K562 (cell line): ENCODE results near the gene FOLR2. TPM values are rescaled to one million over a fixed set of nuclear protein-coding genes. Genes with fewer than 3 reads are reported as not detected.

Experiments
- ATAC-seq: fragments of 200-7000 bp; cut with Tn5 transposase; 3 replicates; pipeline ENCODE4 v1.9.1; 2020; ENCODE audit warnings: moderate library complexity
- BruUV-seq: library from RNA; stranded (reverse); fragments of 400-500 nt; replicated peaks from 2 replicates; lab custom pipeline; 2021; lab: Mats Ljungman, UMichigan
- CTCF ChIA-PET: fragments of 300-600 bp; formaldehyde crosslinking; extraction: SDS; loops from one replicate; lab custom pipeline; 2021; ENCODE audit warnings: low intra/inter-chr PET ratio; lab: Yijun Ruan, JAX
- POLR2A ChIA-PET: fragments of 300-600, 350-650 bp; sonication (Branson Sonifier 250); formaldehyde crosslinking; extraction: SDS; loops from one replicate; lab custom pipeline; 2021; ENCODE audit warnings: antibody characterized with exemption, inconsistent platforms; lab: Yijun Ruan, JAX
- DNase-seq, 4 experiments: peaks; one replicate each; pipeline versions ENCODE4 v3.0.0 to v3.0.0-alpha.2; 2011 to 2018; ENCODE audit warnings: low spot score in 3 of 4, mixed read lengths in 3 of 4; ENCODE audit errors: extremely low read depth in 1 of 4
- FAIRE-seq: peaks from 2 replicates; lab custom pipeline; 2011; peaks lifted over from hg19 to GRCh38; lab: Jason Lieb, UNC
- H2AFZ ChIP-seq: 2 replicates; pipeline ENCODE4 v1.6.0; 2011; ENCODE audit warnings: low read depth, low read length, control low read depth, inconsistent platforms
- H3K27ac ChIP-seq: fragments of 200-600 bp; 3 replicates; pipeline ENCODE4 v1.8.0; 2011; ENCODE audit warnings: low read depth, mild to moderate bottlenecking, control low read depth, inconsistent platforms, low read length, moderate library complexity, mixed read lengths; ENCODE audit errors: extremely low read depth
- H3K27me3 ChIP-seq, 2 experiments: fragments of 300-600 bp in 1 of 2; 2 replicates in 1 of 2; 3 replicates in 1 of 2; pipeline versions ENCODE4 v1.6.0 to v1.8.0; 2011; ENCODE audit warnings: inconsistent platforms in 2 of 2, low read length in 2 of 2, mild to moderate bottlenecking in 1 of 2, mixed read lengths in 1 of 2, moderate library complexity in 1 of 2; ENCODE audit not compliant: control insufficient read depth in 2 of 2, insufficient read depth in 2 of 2
- H3K36me3 ChIP-seq: fragments of 300-600 bp; 3 replicates; pipeline ENCODE4 v1.8.0; 2011; ENCODE audit warnings: mild to moderate bottlenecking, low read length, inconsistent platforms; ENCODE audit not compliant: control insufficient read depth, insufficient read depth
- H3K4me1 ChIP-seq, 2 experiments: fragments of 200-600 bp in 1 of 2; replicated peaks in 1 of 2; 2 replicates in 1 of 2; 3 replicates in 1 of 2; pipeline versions ENCODE4 v1.5.1 to v1.8.0; 2011; ENCODE audit warnings: inconsistent platforms in 2 of 2, low read length in 2 of 2, mild to moderate bottlenecking in 1 of 2, mixed read lengths in 1 of 2, moderate library complexity in 1 of 2; ENCODE audit not compliant: control insufficient read depth in 2 of 2, insufficient read depth in 2 of 2
- H3K4me2 ChIP-seq: 2 replicates; pipeline ENCODE4 v1.6.1; 2011; ENCODE audit warnings: low read length, control low read depth, inconsistent platforms, mixed read lengths; ENCODE audit not compliant: insufficient read depth
- H3K4me3 ChIP-seq: fragments of 200-600 bp; sonication (generic), shearing (Covaris generic); 2 replicates; pipeline ENCODE4 v1.5.1; 2016; ENCODE audit warnings: control low read depth, inconsistent platforms
- H3K79me2 ChIP-seq: fragments of 200-600 bp; 3 replicates; pipeline ENCODE4 v1.8.0; 2011; ENCODE audit warnings: low read length, inconsistent platforms; ENCODE audit not compliant: control insufficient read depth, insufficient read depth
- H3K9ac ChIP-seq, 2 experiments: 2 replicates each; pipeline versions ENCODE4 v1.6.0 to v1.6.1; 2011; ENCODE audit warnings: low read depth in 2 of 2, low read length in 2 of 2, control low read depth in 1 of 2, inconsistent platforms in 1 of 2, mild to moderate bottlenecking in 1 of 2, mixed read lengths in 1 of 2; ENCODE audit not compliant: insufficient read depth in 1 of 2
- H3K9me1 ChIP-seq: one replicate; pipeline ENCODE4 v1.6.0; 2011; ENCODE audit warnings: inconsistent platforms, mild to moderate bottlenecking, low read length, moderate library complexity; ENCODE audit not compliant: control insufficient read depth, insufficient read depth
- H3K9me3 ChIP-seq: replicated peaks from 2 replicates; pipeline ENCODE4 v1.5.1; 2011; ENCODE audit warnings: low read depth, low read length, inconsistent platforms; ENCODE audit not compliant: control insufficient read depth, insufficient read depth
- H4K20me1 ChIP-seq: replicated peaks from 2 replicates; pipeline ENCODE4 v1.6.1; 2011; ENCODE audit warnings: low read length, inconsistent platforms, mixed read lengths; ENCODE audit not compliant: control insufficient read depth, insufficient read depth
- CSDE1 ChIP-seq, 2 experiments: fragments of 450-650 bp; IDR thresholded peaks; 2 replicates each; pipeline ENCODE4 v1.6.1; 2016; ENCODE audit warnings: mild to moderate bottlenecking in 1 of 2
- KLF6 ChIP-seq: fragments of 250-450 bp; sonication (Bioruptor Pico); IDR thresholded peaks from 2 replicates; pipeline ENCODE4 v1.4.0; 2020; ENCODE audit warnings: mild to moderate bottlenecking, moderate library complexity, borderline replicate concordance
- NR2C1 ChIP-seq, 2 experiments: fragments of 450-650 bp; IDR thresholded peaks; 2 replicates each; pipeline ENCODE4 v1.6.1; 2017; ENCODE audit warnings: mild to moderate bottlenecking in 2 of 2, antibody characterized with exemption in 1 of 2, inconsistent platforms in 1 of 2, missing compliant biosample characterization in 1 of 2, missing genetic modification characterization in 1 of 2
- YY1 ChIP-seq, 3 experiments: IDR thresholded peaks; 2 replicates each; pipeline ENCODE4 v1.6.1; 2011; ENCODE audit warnings: low read length in 2 of 3, mild to moderate bottlenecking in 2 of 3, moderate library complexity in 2 of 3, borderline replicate concordance in 1 of 3, control low read depth in 1 of 3, low read depth in 1 of 3; ENCODE audit not compliant: insufficient read depth in 3 of 3, insufficient replicate concordance in 2 of 3, control insufficient read depth in 1 of 3, insufficient read length in 1 of 3; ENCODE audit errors: extremely low read depth in 1 of 3
- WGBS: fragments of 100-300 bp; shearing (Covaris generic); methylation state at CpG from one replicate; pipeline ENCODE4 v1.1.6; 2016; ENCODE audit warnings: low coverage, mixed read lengths; ENCODE audit not compliant: insufficient coverage; ENCODE audit errors: missing lambda C conversion rate; 5-methylcytosine and 5-hydroxymethylcytosine counted together
- in situ Hi-C: fragments of 300-500 bp; cut with MboI; formaldehyde crosslinking; loops from 4 replicates; pipeline ENCODE4 v1.15.0; 2018; ENCODE audit warnings: inconsistent platforms, mixed read lengths
- intact Hi-C: fragments of 100-400 bp; cut with micrococcal nuclease; formaldehyde crosslinking; loops from 2 replicates; pipeline ENCODE4 v1.14.2; 2022
- polyA plus RNA-seq, 8 experiments: library from polyadenylated mRNA; depleted of rRNA in 4 of 8; stranded (reverse) in 5 of 8; unstranded in 3 of 8; fragments of >200 nt; fragmentation: Nextera tagmentation in 2 of 8; fragmentation: Illumina TruSeq in 1 of 8; extraction: Ambion mirVana in 2 of 8; extraction: Trizol in 1 of 8; gene quantifications; 2 replicates each; pipeline versions ENCODE4 v1.2.1 to v1.2.3, GENCODE V29; 2011 to 2014; ENCODE audit warnings: inconsistent platforms in 1 of 8, missing spikeins in 1 of 8
- total RNA-seq, 7 experiments: library from RNA; depleted of rRNA in 6 of 7; stranded (reverse); fragments of >200 nt in 6 of 7; fragmentation: Illumina TruSeq in 2 of 7; extraction: Trizol in 2 of 7; gene quantifications; 2 replicates each; pipeline versions ENCODE4 v1.2.1 to v1.2.3, GENCODE V29; 2011 to 2021; ENCODE audit warnings: low replicate concordance in 1 of 7
- TF ChIP-seq, protein P1 (sequence below): IDR thresholded peaks from 2 replicates; pipeline ENCODE4 v1.6.1; 2016; ENCODE audit warnings: missing genetic modification characterization, missing compliant biosample characterization
- TF ChIP-seq, protein P2 (sequence below): fragments of 250-450 bp; sonication (Bioruptor Pico); IDR thresholded peaks from 2 replicates; pipeline ENCODE4 v1.8.0; 2021; ENCODE audit warnings: moderate library complexity, mild to moderate bottlenecking, inconsistent platforms
- TF ChIP-seq, protein P3 (sequence below): sonication (generic); formaldehyde crosslinking; IDR thresholded peaks from 2 replicates; pipeline ENCODE4 v1.8.1; 2023; ENCODE audit warnings: mild to moderate bottlenecking, missing genetic modification reagents

Gene FOLR2
- total and polyA plus RNA-seq, 9 of the 15 experiments (the other 6 are each of a cell fraction or from before 2014, with no cell fraction given), result 0.27 TPM; not detected in 8

DNA sequence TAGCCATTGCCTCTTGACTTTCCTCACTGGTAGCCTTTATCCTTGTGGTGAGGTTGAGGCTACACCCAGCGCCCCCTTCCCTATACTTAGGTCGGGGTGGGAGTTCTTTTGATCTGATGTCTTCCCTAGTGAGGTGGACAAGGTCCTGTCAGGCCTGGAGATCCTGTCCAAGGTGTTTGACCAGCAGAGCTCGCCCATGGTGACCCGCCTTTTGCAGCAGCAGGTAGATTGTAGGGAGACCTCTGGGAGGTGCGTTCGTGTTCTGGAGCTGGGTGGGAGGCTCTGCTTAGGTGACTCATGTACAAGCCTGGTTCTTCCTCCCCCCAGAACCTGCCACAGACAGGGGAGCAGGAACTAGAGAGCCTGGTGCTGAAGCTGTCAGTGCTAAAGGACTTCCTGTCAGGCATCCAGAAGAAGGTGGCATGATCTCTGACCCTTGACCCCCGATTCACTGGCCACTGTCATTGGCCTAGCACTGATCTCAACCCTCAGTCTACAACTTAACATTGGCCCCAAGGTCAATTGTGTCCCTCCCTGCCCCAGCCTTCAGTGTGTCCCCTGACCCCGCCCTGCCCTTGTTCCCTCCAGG, 12.8 kb downstream of the FOLR2 start:
- peaks cover 21% of the 10 kb centered on the region for H3K79me2 ChIP-seq
- H4K20me1 ChIP-seq, result no peaks in the 10 kb centered on the region
- POLR2A ChIA-PET, result interaction anchor here (0.6 to 1.1 kb wide), 3 partner anchors 11 to 117 kb away, joined by 3 read pairs; no protein-coding TSS in a partner anchor
- no peaks in the 10 kb centered on the region for H3K9me3 ChIP-seq
- no peak overlapping the region for H2AFZ ChIP-seq
- in situ Hi-C loops, result no loop called here
- H3K36me3 ChIP-seq, result peaks cover 84% of the 10 kb centered on the region
- TF ChIP-seq CSDE1 (IDR thresholded peaks at IDR 0.05) (no peak), NR2C1 (IDR thresholded peaks at IDR 0.05) (peak; percentile 56), NR2C1 (tag; IDR thresholded peaks at IDR 0.05) (0 out of 2 replicates have a peak, but pooled peaks have one; percentile 45)
- TF ChIP-seq, all 486 proteins: peak for 1
- FAIRE-seq (no peak), ATAC-seq (no peak), DNase-seq (peak in 1 of 4 experiments; percentile 4)
- no peak overlapping the region for H3K4me3 ChIP-seq
- CTCF ChIA-PET, result no interaction called here
- WGBS, result 92% methylated on average over 7 of the region's 8 CpGs
- no peaks in the 10 kb centered on the region for H3K27me3 ChIP-seq
- no TSS peak for BruUV-seq
- H3K27ac ChIP-seq, result no peak overlapping the region
- H3K4me2 ChIP-seq, result no peak overlapping the region
- intact Hi-C loops, result no loop called here
- no peak overlapping the region for H3K9ac ChIP-seq
- H3K4me1 ChIP-seq, result peaks cover 9 to 36% of the 10 kb centered on the region in 2 experiments
- peaks cover 8% of the 10 kb centered on the region for H3K9me1 ChIP-seq

DNA sequence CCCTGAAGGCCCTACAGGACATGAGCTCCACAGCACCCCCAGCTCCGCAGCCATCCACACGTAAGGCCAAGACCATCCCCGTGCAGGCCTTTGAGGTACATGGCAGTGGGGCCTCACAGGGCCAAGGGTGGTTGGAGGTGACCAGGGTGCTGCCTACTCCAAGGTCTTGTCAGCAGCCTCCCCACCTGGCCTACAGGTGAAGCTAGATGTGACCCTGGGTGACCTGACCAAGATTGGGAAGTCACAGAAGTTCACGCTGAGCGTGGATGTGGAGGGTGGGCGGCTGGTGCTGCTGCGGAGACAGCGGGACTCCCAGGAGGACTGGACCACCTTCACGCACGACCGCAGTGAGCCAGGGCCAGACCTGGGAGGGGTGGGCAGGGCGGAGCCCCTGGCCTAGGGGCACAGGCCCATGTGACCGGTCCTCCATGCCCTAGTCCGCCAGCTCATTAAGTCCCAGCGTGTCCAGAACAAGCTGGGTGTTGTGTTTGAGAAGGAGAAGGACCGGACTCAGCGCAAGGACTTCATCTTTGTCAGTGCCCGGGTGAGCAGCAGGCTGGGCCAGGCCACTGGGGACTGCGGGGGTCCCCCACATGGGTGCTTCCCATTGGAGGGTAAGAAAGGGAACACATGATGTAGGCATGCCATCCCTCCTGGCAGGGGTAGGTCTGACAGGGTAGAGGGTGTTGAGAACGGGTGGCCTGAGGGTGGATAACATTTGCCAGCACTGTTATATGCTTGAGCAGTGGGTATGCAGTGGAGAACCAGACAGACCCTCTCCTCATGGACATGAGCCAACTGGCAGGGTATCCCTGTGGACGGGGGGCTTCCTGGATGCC, 13.6 kb downstream of the FOLR2 start:
- FAIRE-seq, result no peak
- TF ChIP-seq KLF6 (CRISPR knock-in tag) (no peak), YY1 (IDR thresholded peaks at IDR 0.05; ENCODE audit: borderline replicate concordance in 1 of 3, control insufficient read depth in 1 of 3, extremely low read depth in 1 of 3, insufficient read depth in 3 of 3, insufficient read length in 1 of 3, insufficient replicate concordance in 2 of 3, low read depth in 1 of 3, low read length in 2 of 3) (no peak)
- TF ChIP-seq, protein P1, sequence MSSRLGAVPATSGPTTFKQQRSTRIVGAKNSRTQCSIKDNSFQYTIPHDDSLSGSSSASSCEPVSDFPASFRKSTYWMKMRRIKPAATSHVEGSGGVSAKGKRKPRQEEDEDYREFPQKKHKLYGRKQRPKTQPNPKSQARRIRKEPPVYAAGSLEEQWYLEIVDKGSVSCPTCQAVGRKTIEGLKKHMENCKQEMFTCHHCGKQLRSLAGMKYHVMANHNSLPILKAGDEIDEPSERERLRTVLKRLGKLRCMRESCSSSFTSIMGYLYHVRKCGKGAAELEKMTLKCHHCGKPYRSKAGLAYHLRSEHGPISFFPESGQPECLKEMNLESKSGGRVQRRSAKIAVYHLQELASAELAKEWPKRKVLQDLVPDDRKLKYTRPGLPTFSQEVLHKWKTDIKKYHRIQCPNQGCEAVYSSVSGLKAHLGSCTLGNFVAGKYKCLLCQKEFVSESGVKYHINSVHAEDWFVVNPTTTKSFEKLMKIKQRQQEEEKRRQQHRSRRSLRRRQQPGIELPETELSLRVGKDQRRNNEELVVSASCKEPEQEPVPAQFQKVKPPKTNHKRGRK (tag), result no peak
- TF ChIP-seq, protein P2, sequence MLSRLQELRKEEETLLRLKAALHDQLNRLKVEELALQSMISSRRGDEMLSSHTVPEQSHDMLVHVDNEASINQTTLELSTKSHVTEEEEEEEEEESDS, result no peak
- TF ChIP-seq, protein P3, sequence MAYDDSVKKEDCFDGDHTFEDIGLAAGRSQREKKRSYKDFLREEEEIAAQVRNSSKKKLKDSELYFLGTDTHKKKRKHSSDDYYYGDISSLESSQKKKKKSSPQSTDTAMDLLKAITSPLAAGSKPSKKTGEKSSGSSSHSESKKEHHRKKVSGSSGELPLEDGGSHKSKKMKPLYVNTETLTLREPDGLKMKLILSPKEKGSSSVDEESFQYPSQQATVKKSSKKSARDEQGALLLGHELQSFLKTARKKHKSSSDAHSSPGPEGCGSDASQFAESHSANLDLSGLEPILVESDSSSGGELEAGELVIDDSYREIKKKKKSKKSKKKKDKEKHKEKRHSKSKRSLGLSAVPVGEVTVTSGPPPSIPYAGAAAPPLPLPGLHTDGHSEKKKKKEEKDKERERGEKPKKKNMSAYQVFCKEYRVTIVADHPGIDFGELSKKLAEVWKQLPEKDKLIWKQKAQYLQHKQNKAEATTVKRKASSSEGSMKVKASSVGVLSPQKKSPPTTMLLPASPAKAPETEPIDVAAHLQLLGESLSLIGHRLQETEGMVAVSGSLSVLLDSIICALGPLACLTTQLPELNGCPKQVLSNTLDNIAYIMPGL, result no peak

More for the DNA sequence above, 13.6 kb downstream of the FOLR2 start:
- Histone ChIP-seq H3K9me1 (peaks cover 8% of the 10 kb centered on the region), H2AFZ (no peak overlapping the region), H4K20me1 (no peaks in the 10 kb centered on the region), H3K4me1 (peaks cover 9 to 29% of the 10 kb centered on the region in 2 experiments), H3K4me3 (no peak overlapping the region), H3K36me3 (peaks cover 91% of the 10 kb centered on the region), H3K4me2 (no peak overlapping the region), H3K9ac (no peak overlapping the region), H3K9me3 (no peaks in the 10 kb centered on the region), H3K79me2 (peaks cover 14% of the 10 kb centered on the region), H3K27me3 (no peaks in the 10 kb centered on the region), H3K27ac (no peak overlapping the region)
- in situ Hi-C loops (no loop called here), intact Hi-C loops (no loop called here)
- no TSS peak for BruUV-seq
- no peak for DNase-seq
- WGBS, result 93% methylated on average over 19 of the region's 21 CpGs
- POLR2A ChIA-PET, result interaction anchor here (0.6 to 1.1 kb wide), 5 partner anchors 9 to 78 kb away, joined by 3 to 5 read pairs (median 3); no protein-coding TSS in a partner anchor
- no peak for ATAC-seq
- CTCF ChIA-PET, result no interaction called here
